K562 (cell line): ENCODE measurements around the gene MFN1. TPM values are rescaled to one million over a fixed set of nuclear protein-coding genes. Genes with fewer than 3 reads are reported as not detected.

Experiments used
- CBFA2T3 ChIP-seq: fragments of 450-650 bp; IDR thresholded peaks from 2 replicates; pipeline ENCODE4 v1.6.1; 2017
- CEBPG ChIP-seq, 3 experiments: fragments of 200-800 bp in 1 of 3; sonication (Bioruptor generic) in 1 of 3; sonication (generic) in 1 of 3; formaldehyde crosslinking in 1 of 3; IDR thresholded peaks in 2 of 3; conservative IDR thresholded peaks in 1 of 3; 2 replicates each; pipeline versions ENCODE4 v1.6.1 to v1.8.0; 2016 to 2022; ENCODE audit warnings: missing compliant biosample characterization in 2 of 3, missing genetic modification characterization in 2 of 3, mild to moderate bottlenecking in 1 of 3, missing genetic modification reagents in 1 of 3
- CHD1 ChIP-seq: fragments of 200-600 bp; sonication (generic); IDR thresholded peaks from one replicate; pipeline ENCODE4 v1.6.1; 2012; ENCODE audit warnings: mild to moderate bottlenecking, moderate library complexity, low read length, inconsistent platforms
- CREB1 ChIP-seq, 2 experiments: sonication (generic) in 1 of 2; formaldehyde crosslinking in 1 of 2; IDR thresholded peaks; 2 replicates each; pipeline versions ENCODE4 v1.6.1 to v1.8.0; 2012 to 2022; ENCODE audit warnings: inconsistent platforms in 1 of 2, mild to moderate bottlenecking in 1 of 2, missing genetic modification reagents in 1 of 2, moderate library complexity in 1 of 2
- DPF2 ChIP-seq: fragments of 450-650 bp; IDR thresholded peaks from 2 replicates; pipeline ENCODE4 v1.6.1; 2016
- EP300 ChIP-seq: IDR thresholded peaks from 2 replicates; pipeline ENCODE4 v1.6.1; 2012; ENCODE audit warnings: low read length, improper control_type of control experiment
- ETV1 ChIP-seq: fragments of 450-650 bp; conservative IDR thresholded peaks from 2 replicates; pipeline ENCODE4 v1.6.1; 2016; ENCODE audit warnings: missing genetic modification characterization, control low read depth, low read depth, missing compliant biosample characterization
- GTF2F1 ChIP-seq: IDR thresholded peaks from 2 replicates; pipeline ENCODE4 v1.6.1; 2011; ENCODE audit warnings: low read depth, low read length, improper control_type of control experiment
- KLF13 ChIP-seq: fragments of 450-650 bp; IDR thresholded peaks from 2 replicates; pipeline ENCODE4 v1.6.1; 2016; ENCODE audit warnings: missing genetic modification characterization, low read depth, mild to moderate bottlenecking, missing compliant biosample characterization, moderate library complexity, borderline replicate concordance
- KLF16 ChIP-seq: IDR thresholded peaks from 2 replicates; pipeline ENCODE4 v1.6.1; 2016; ENCODE audit warnings: antibody characterized with exemption
- LEF1 ChIP-seq: fragments of 450-650 bp; IDR thresholded peaks from 2 replicates; pipeline ENCODE4 v1.6.1; 2016; ENCODE audit warnings: mild to moderate bottlenecking
- MECOM ChIP-seq: fragments of 250-450 bp; sonication (Bioruptor Pico); IDR thresholded peaks from 2 replicates; pipeline ENCODE4 v1.8.0; 2022; ENCODE audit warnings: inconsistent platforms
- MYBL2 ChIP-seq, 2 experiments: fragments of 450-650 bp in 1 of 2; sonication (generic) in 1 of 2; formaldehyde crosslinking in 1 of 2; IDR thresholded peaks; 2 replicates each; pipeline versions ENCODE4 v1.6.1 to v1.8.1; 2017 to 2022; ENCODE audit warnings: borderline replicate concordance in 1 of 2, inconsistent platforms in 1 of 2, low read depth in 1 of 2, mild to moderate bottlenecking in 1 of 2, missing genetic modification reagents in 1 of 2, moderate library complexity in 1 of 2
- MYC ChIP-seq, 2 experiments: fragments of 250-450 bp in 1 of 2; sonication (Bioruptor Pico) in 1 of 2; IDR thresholded peaks; 2 replicates each; pipeline versions ENCODE4 v1.5.1 to v1.6.1; 2012 to 2021; ENCODE audit warnings: low read depth in 2 of 2, borderline replicate concordance in 1 of 2, improper control_type of control experiment in 1 of 2, low read length in 1 of 2, mild to moderate bottlenecking in 1 of 2, moderate library complexity in 1 of 2
- NCOR1 ChIP-seq: fragments of 450-650 bp; IDR thresholded peaks from 2 replicates; pipeline ENCODE4 v1.6.1; 2016; ENCODE audit warnings: mild to moderate bottlenecking, moderate library complexity
- NR2F6 ChIP-seq: fragments of 450-650 bp; formaldehyde crosslinking; IDR thresholded peaks from 2 replicates; pipeline ENCODE4 v1.4.0; 2020; ENCODE audit warnings: mild to moderate bottlenecking
- RBBP5 ChIP-seq: fragments of 200-600 bp; sonication (generic); IDR thresholded peaks from 2 replicates; pipeline ENCODE4 v1.6.1; 2012; ENCODE audit warnings: borderline replicate concordance, mild to moderate bottlenecking, low read length, control low read depth, inconsistent platforms; ENCODE audit not compliant: insufficient read depth, poor library complexity, severe bottlenecking
- RCOR1 ChIP-seq, 2 experiments: IDR thresholded peaks; 2 replicates each; pipeline ENCODE4 v1.6.1; 2012; ENCODE audit warnings: low read depth in 2 of 2, low read length in 2 of 2, borderline replicate concordance in 1 of 2, improper control_type of control experiment in 1 of 2
- RFX5 ChIP-seq: IDR thresholded peaks from 2 replicates; pipeline ENCODE4 v1.6.1; 2011; ENCODE audit warnings: low read depth, mild to moderate bottlenecking, improper control_type of control experiment, low read length
- SMARCA4 ChIP-seq: fragments of 450-650 bp; IDR thresholded peaks from 2 replicates; pipeline ENCODE4 v1.6.1; 2016
- TAL1 ChIP-seq: fragments of 450-650 bp; IDR thresholded peaks from 2 replicates; pipeline ENCODE4 v1.6.1; 2016; ENCODE audit warnings: mild to moderate bottlenecking
- TBL1XR1 ChIP-seq, 2 experiments: IDR thresholded peaks; 2 replicates each; pipeline ENCODE4 v1.6.1; 2012; ENCODE audit warnings: improper control_type of control experiment in 2 of 2, low read length in 2 of 2, mild to moderate bottlenecking in 1 of 2
- TEAD4 ChIP-seq, 2 experiments: sonication (generic) in 1 of 2; formaldehyde crosslinking in 1 of 2; IDR thresholded peaks; 2 replicates each; pipeline versions ENCODE4 v1.6.1 to v1.8.0; 2012 to 2022; ENCODE audit warnings: borderline replicate concordance in 1 of 2, inconsistent platforms in 1 of 2, low read length in 1 of 2, mild to moderate bottlenecking in 1 of 2, missing genetic modification reagents in 1 of 2
- TRIM24 ChIP-seq, 2 experiments: fragments of 450-650 bp; IDR thresholded peaks; 2 replicates each; pipeline ENCODE4 v1.6.1; 2016
- ZEB2 ChIP-seq: fragments of 450-650 bp; IDR thresholded peaks from 2 replicates; pipeline ENCODE4 v1.6.1; 2016
- ZNF75A ChIP-seq: fragments of 450-650 bp; formaldehyde crosslinking; IDR thresholded peaks from 2 replicates; pipeline ENCODE4 v1.4.0; 2020; ENCODE audit warnings: mild to moderate bottlenecking
- polyA plus RNA-seq, 8 experiments: library from polyadenylated mRNA; depleted of rRNA in 4 of 8; stranded (reverse) in 5 of 8; unstranded in 3 of 8; fragments of >200 nt; fragmentation: Nextera tagmentation in 2 of 8; fragmentation: Illumina TruSeq in 1 of 8; extraction: Ambion mirVana in 2 of 8; extraction: Trizol in 1 of 8; gene quantifications; 2 replicates each; pipeline versions ENCODE4 v1.2.1 to v1.2.3, GENCODE V29; 2011 to 2014; ENCODE audit warnings: inconsistent platforms in 1 of 8, missing spikeins in 1 of 8
- total RNA-seq, 7 experiments: library from RNA; depleted of rRNA in 6 of 7; stranded (reverse); fragments of >200 nt in 6 of 7; fragmentation: Illumina TruSeq in 2 of 7; extraction: Trizol in 2 of 7; gene quantifications; 2 replicates each; pipeline versions ENCODE4 v1.2.1 to v1.2.3, GENCODE V29; 2011 to 2021; ENCODE audit warnings: low replicate concordance in 1 of 7
- TF ChIP-seq, protein P1 (sequence below): fragments of 450-650 bp; IDR thresholded peaks from 2 replicates; pipeline ENCODE4 v1.6.1; 2018; ENCODE audit not compliant: partially characterized antibody

The MFN1 gene
- total and polyA plus RNA-seq, 9 of the 15 experiments (the other 6 are each of a cell fraction or from before 2014, with no cell fraction given) = 10.5 to 42.7 (median 22.6) TPM

DNA sequence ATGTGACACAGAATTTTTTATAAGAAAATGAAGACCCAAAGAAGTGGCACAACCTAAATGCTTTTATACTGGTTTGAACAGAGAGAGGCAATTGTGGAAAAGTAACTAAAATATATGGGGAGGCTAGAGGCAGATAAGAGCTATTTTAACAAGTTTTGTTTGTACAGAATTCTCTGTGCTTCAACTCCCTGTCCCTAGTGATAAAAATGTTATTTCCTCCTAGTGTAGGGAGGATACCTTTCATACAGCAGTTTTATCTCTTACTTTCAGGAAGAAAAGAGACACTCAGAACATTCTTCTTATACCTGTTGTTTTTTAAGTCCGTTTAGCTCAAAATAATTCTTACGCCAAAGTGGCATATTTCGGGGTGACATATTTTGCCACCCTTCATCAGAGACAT is 45.9 kb upstream of the MFN1 start (continued):
- TF ChIP-seq MYBL2 (IDR thresholded peaks at IDR 0.05; ENCODE audit: low read depth) (no peak), MYBL2 (CRISPR knock-in tag; IDR thresholded peaks at IDR 0.05; ENCODE audit: borderline replicate concordance) (no peak), CHD1 (no peak), ZNF75A (no peak), TBL1XR1 (IDR thresholded peaks at IDR 0.05; ENCODE audit: low read length in 2 of 2) (peak in 1 of 2 experiments; percentile 25; a peak in 1 of 4 replicates), DPF2 (peak; percentile 79), KLF16 (peak; percentile 60), SMARCA4 (peak; percentile 84), MYC (IDR thresholded peaks at IDR 0.05; ENCODE audit: low read depth, low read length) (no peak), MYC (CRISPR knock-in tag; IDR thresholded peaks at IDR 0.05; ENCODE audit: borderline replicate concordance, low read depth) (no peak), EP300 (peak; percentile 87; the same call in 1 of the 2 replicates), TEAD4 (IDR thresholded peaks at IDR 0.05; ENCODE audit: low read length) (peak; percentile 72), TEAD4 (CRISPR knock-in tag; IDR thresholded peaks at IDR 0.05; ENCODE audit: borderline replicate concordance) (no peak), GTF2F1 (no peak), TRIM24 (IDR thresholded peaks at IDR 0.05) (peak in 1 of 2 experiments; percentile 9; a peak in 1 of 4 replicates), TAL1 (peak; percentile 57; the same call in 1 of the 2 replicates), RFX5 (no peak), NCOR1 (peak; percentile 75), ZEB2 (peak; percentile 44; the same call in 1 of the 2 replicates), MECOM (CRISPR knock-in tag) (peak; percentile 30; the same call in 1 of the 2 replicates), KLF13 (no peak), RCOR1 (IDR thresholded peaks at IDR 0.05; ENCODE audit: borderline replicate concordance in 1 of 2, low read depth in 2 of 2, low read length in 2 of 2) (peak in 1 of 2 experiments; percentile 68; a peak in 1 of 4 replicates), CBFA2T3 (peak; percentile 90), NR2F6 (CRISPR knock-in tag) (no peak), CEBPG (CRISPR knock-in tag; IDR thresholded peaks at IDR 0.05) (no peak), CEBPG (tag; conservative IDR thresholded peaks at IDR 0.05 in 1 of 2, IDR thresholded peaks at IDR 0.05 in 1 of 2) (no peak), ETV1 (tag) (0 out of 2 replicates have a peak, but pooled peaks have one; percentile 30), RBBP5 (peak; percentile 27), CREB1 (IDR thresholded peaks at IDR 0.05) (0 out of 2 replicates have a peak, but pooled peaks have one; percentile 27), CREB1 (CRISPR knock-in tag; IDR thresholded peaks at IDR 0.05) (no peak), LEF1 (peak; percentile 81; the same call in 1 of the 2 replicates)
- TF ChIP-seq, protein P1, sequence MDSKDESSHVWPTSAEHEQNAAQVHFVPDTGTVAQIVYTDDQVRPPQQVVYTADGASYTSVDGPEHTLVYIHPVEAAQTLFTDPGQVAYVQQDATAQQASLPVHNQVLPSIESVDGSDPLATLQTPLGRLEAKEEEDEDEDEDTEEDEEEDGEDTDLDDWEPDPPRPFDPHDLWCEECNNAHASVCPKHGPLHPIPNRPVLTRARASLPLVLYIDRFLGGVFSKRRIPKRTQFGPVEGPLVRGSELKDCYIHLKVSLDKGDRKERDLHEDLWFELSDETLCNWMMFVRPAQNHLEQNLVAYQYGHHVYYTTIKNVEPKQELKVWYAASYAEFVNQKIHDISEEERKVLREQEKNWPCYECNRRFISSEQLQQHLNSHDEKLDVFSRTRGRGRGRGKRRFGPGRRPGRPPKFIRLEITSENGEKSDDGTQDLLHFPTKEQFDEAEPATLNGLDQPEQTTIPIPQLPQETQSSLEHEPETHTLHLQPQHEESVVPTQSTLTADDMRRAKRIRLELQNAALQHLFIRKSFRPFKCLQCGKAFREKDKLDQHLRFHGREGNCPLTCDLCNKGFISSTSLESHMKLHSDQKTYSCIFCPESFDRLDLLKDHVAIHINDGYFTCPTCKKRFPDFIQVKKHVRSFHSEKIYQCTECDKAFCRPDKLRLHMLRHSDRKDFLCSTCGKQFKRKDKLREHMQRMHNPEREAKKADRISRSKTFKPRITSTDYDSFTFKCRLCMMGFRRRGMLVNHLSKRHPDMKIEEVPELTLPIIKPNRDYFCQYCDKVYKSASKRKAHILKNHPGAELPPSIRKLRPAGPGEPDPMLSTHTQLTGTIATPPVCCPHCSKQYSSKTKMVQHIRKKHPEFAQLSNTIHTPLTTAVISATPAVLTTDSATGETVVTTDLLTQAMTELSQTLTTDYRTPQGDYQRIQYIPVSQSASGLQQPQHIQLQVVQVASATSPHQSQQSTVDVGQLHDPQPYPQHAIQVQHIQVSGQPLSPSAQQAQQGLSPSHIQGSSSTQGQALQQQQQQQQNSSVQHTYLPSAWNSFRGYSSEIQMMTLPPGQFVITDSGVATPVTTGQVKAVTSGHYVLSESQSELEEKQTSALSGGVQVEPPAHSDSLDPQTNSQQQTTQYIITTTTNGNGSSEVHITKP = peak; percentile 28
